Aorta (tissue), 5 donors: ENCODE results near the gene CNTN5. TPM values are rescaled to one million over a fixed set of nuclear protein-coding genes. Genes with fewer than 3 reads are reported as not detected.

Source experiments
- ATAC-seq: fragments of 200-7000 bp; cut with Tn5 transposase; one replicate; pipeline ENCODE4 v1.9.1; 2022; ENCODE audit warnings: moderate library complexity; ENCODE audit not compliant: low FRiP score
- DNase-seq, 2 donors: peaks; one replicate each; pipeline ENCODE4 v3.0.0-alpha.2; 2020
- H3K27ac ChIP-seq, 2 donors: one replicate each; pipeline ENCODE4 v1.5.1; 2013; ENCODE audit warnings: low read length in 2 of 2, mild to moderate bottlenecking in 2 of 2, moderate library complexity in 2 of 2, control low read depth in 1 of 2, inconsistent platforms in 1 of 2, low read depth in 1 of 2
- H3K27me3 ChIP-seq, 2 donors: one replicate each; pipeline ENCODE4 v1.6.1; 2013; ENCODE audit warnings: control low read depth in 1 of 2, low read length in 1 of 2, mild to moderate bottlenecking in 1 of 2, moderate library complexity in 1 of 2; ENCODE audit not compliant: insufficient read depth in 2 of 2, control insufficient read depth in 1 of 2
- H3K36me3 ChIP-seq, 2 donors: one replicate each; pipeline ENCODE4 v1.6.1; 2013; ENCODE audit warnings: control low read depth in 1 of 2, low read length in 1 of 2, mild to moderate bottlenecking in 1 of 2; ENCODE audit not compliant: insufficient read depth in 2 of 2, control insufficient read depth in 1 of 2
- H3K4me1 ChIP-seq, 2 donors: one replicate each; pipeline ENCODE4 v1.6.1; 2013; ENCODE audit warnings: low read length in 2 of 2, control low read depth in 1 of 2, mild to moderate bottlenecking in 1 of 2, moderate library complexity in 1 of 2; ENCODE audit not compliant: insufficient read depth in 2 of 2, control insufficient read depth in 1 of 2
- H3K4me3 ChIP-seq, 2 donors: one replicate each; pipeline ENCODE4 v1.5.1; 2013; ENCODE audit warnings: low read length in 2 of 2, control low read depth in 1 of 2, mild to moderate bottlenecking in 1 of 2
- H3K9me3 ChIP-seq: one replicate; pipeline ENCODE4 v1.6.1; 2013; ENCODE audit warnings: mild to moderate bottlenecking, low read length; ENCODE audit not compliant: control insufficient read depth
- WGBS, 2 donors: extraction: QIAGEN DNeasy Blood & Tissue Kit; methylation state at CpG; one replicate each; pipeline ENCODE4 v1.1.7; 2013; 5-methylcytosine and 5-hydroxymethylcytosine counted together
- intact Hi-C, 2 donors: fragments of 100-400 bp; cut with DNase I; formaldehyde crosslinking; loops; one replicate each; pipeline versions ENCODE4 v1.14.2 to v1.15.0; 2022
- polyA plus RNA-seq, 2 donors: library from polyadenylated mRNA; stranded (reverse); fragments of 200-250 nt; gene quantifications; one replicate each; pipeline ENCODE4 v1.2.3, GENCODE V29; 2013
- total RNA-seq, 2 donors: library from RNA; stranded (reverse); fragmentation: NEBNext Ultra II Directional; extraction: Animal tissue kit (Norgen Biotek cat#: 25700); gene quantifications; one replicate each; pipeline ENCODE4 v1.2.1, GENCODE V29; 2021
- donor health status: healthy with polysubstance abuse.
- donor health status: Bipolar disorder and iron deficiency.
- donor health status: DM: no; HTN: no; CAD: no.
- donor health status: DM: no; HTN: no; CAD: no.
- donor health status: DM: yes; HTN: yes; CAD: no.

CNTN5 gene
- total and polyA plus RNA-seq, 4 donors = 0.13 to 2.9 (median 0.96) TPM; not detected in 1

- ATAC-seq = no peak
- peaks cover 1% of the 10 kb centered on the region for H3K9me3 ChIP-seq
- intact Hi-C loops = loop anchor here in 1 of 2 donors (10.0 kb wide), 1 partner anchor 61 kb away; no protein-coding TSS in a partner anchor
- H3K27ac ChIP-seq = no peak overlapping the region
- no peak overlapping the region for H3K4me3 ChIP-seq
- H3K4me1 ChIP-seq = no peaks in the 10 kb centered on the region
- no peak for DNase-seq
- H3K27me3 ChIP-seq = peaks cover 0 to 1% of the 10 kb centered on the region in 2 donors
- 15 to 17% methylated on average over 3 of the region's 3 CpGs for WGBS, 2 donors
- H3K36me3 ChIP-seq = no peaks in the 10 kb centered on the region
These were observed 1075.1 kb downstream of the CNTN5 start for GRCh38 chr11:100095809-100096208.

- Histone ChIP-seq H3K36me3 (no peaks in the 10 kb centered on the region), H3K4me3 (no peak overlapping the region), H3K9me3 (no peaks in the 10 kb centered on the region), H3K27ac (no peak overlapping the region), H3K27me3 (no peaks in the 10 kb centered on the region), H3K4me1 (no peaks in the 10 kb centered on the region)
- intact Hi-C loops = loop anchor here in 1 of 2 donors (10.0 kb wide), 1 partner anchor 64 kb away; no protein-coding TSS in a partner anchor
- ATAC-seq = no peak
- WGBS, 2 donors = 70 to 74% methylated on average over 3 of the region's 3 CpGs
- no peak for DNase-seq
These were observed 1077.8 kb downstream of the CNTN5 start for GRCh38 chr11:100098560-100098959.

GRCh38 chr11:100105255-100105981 is 1084.7 kb downstream of the CNTN5 start:
- DNase-seq (no peak), ATAC-seq (no peak)
- H3K27ac ChIP-seq = no peak overlapping the region
- H3K4me1 ChIP-seq = no peaks in the 10 kb centered on the region
- H3K9me3 ChIP-seq = peaks cover 3% of the 10 kb centered on the region
- no peaks in the 10 kb centered on the region for H3K27me3 ChIP-seq
- intact Hi-C loops = no loop called here
- 62 to 68% methylated on average over 4 of the region's 4 CpGs for WGBS, 2 donors
- H3K4me3 ChIP-seq = no peak overlapping the region
- no peaks in the 10 kb centered on the region for H3K36me3 ChIP-seq

GRCh38 chr11:100105982-100106358 is 1085.2 kb downstream of the CNTN5 start:
- no peak for DNase-seq
- Histone ChIP-seq H3K36me3 (no peaks in the 10 kb centered on the region), H3K4me1 (no peaks in the 10 kb centered on the region), H3K27me3 (no peaks in the 10 kb centered on the region), H3K4me3 (no peak overlapping the region), H3K27ac (no peak overlapping the region), H3K9me3 (peaks cover 3% of the 10 kb centered on the region)
- intact Hi-C loops = no loop called here
- 39 to 46% methylated on average over 3 of the region's 3 CpGs for WGBS, 2 donors
- ATAC-seq = no peak

- no peaks in the 10 kb centered on the region for H3K27me3 ChIP-seq
- DNase-seq = no peak
- H3K36me3 ChIP-seq = no peaks in the 10 kb centered on the region
- intact Hi-C loops = no loop called here
- no peaks in the 10 kb centered on the region for H3K9me3 ChIP-seq
- H3K27ac ChIP-seq = no peak overlapping the region
- no peak overlapping the region for H3K4me3 ChIP-seq
- no peaks in the 10 kb centered on the region for H3K4me1 ChIP-seq
- WGBS, 2 donors = 21 to 23% methylated on average over 1 of the region's 1 CpG
- ATAC-seq = no peak
These were observed 1098.4 kb downstream of the CNTN5 start for GRCh38 chr11:100119176-100119575.

GRCh38 chr11:100133114-100133513 is 1112.4 kb downstream of the CNTN5 start:
- no peak overlapping the region for H3K4me3 ChIP-seq
- H3K27ac ChIP-seq = no peak overlapping the region
- no peaks in the 10 kb centered on the region for H3K27me3 ChIP-seq
- H3K4me1 ChIP-seq = no peaks in the 10 kb centered on the region
- no peaks in the 10 kb centered on the region for H3K36me3 ChIP-seq
- intact Hi-C loops = no loop called here
- no peaks in the 10 kb centered on the region for H3K9me3 ChIP-seq
- no peak for ATAC-seq
- WGBS, 2 donors = 98% methylated on average over 2 of the region's 2 CpGs
- no peak for DNase-seq

- Histone ChIP-seq H3K36me3 (no peaks in the 10 kb centered on the region), H3K27me3 (no peaks in the 10 kb centered on the region), H3K4me1 (no peaks in the 10 kb centered on the region), H3K27ac (no peak overlapping the region), H3K9me3 (no peaks in the 10 kb centered on the region), H3K4me3 (no peak overlapping the region)
- 61 to 66% methylated on average over 3 of the region's 3 CpGs for WGBS, 2 donors
- no peak for DNase-seq
- intact Hi-C loops = loop anchor here in 1 of 2 donors (5.0 kb wide), 1 partner anchor 114 kb away; no protein-coding TSS in a partner anchor
- ATAC-seq = no peak
These were observed 1120.5 kb downstream of the CNTN5 start for GRCh38 chr11:100141201-100141600.

GRCh38 chr11:100151944-100152343 is 1131.2 kb downstream of the CNTN5 start:
- Histone ChIP-seq H3K9me3 (peaks cover 1% of the 10 kb centered on the region), H3K27ac (no peak overlapping the region), H3K27me3 (no peaks in the 10 kb centered on the region), H3K4me1 (no peaks in the 10 kb centered on the region), H3K36me3 (no peaks in the 10 kb centered on the region), H3K4me3 (no peak overlapping the region)
- WGBS, 2 donors = 31 to 37% methylated on average over 6 of the region's 6 CpGs
- no peak for DNase-seq
- ATAC-seq = no peak
- intact Hi-C loops = no loop called here

GRCh38 chr11:100152766-100153165 is 1132.0 kb downstream of the CNTN5 start:
- Histone ChIP-seq H3K9me3 (peaks cover 1% of the 10 kb centered on the region), H3K27ac (no peak overlapping the region), H3K36me3 (no peaks in the 10 kb centered on the region), H3K4me1 (no peaks in the 10 kb centered on the region), H3K4me3 (no peak overlapping the region), H3K27me3 (no peaks in the 10 kb centered on the region)
- DNase-seq = no peak
- ATAC-seq = no peak
- intact Hi-C loops = no loop called here
